OCI-LY1 (cell line): ENCODE measurements around the gene IL21R.

Source experiments
- CTCF ChIP-seq: fragments of 200-600 bp; sonication (generic), shearing (Covaris generic); IDR thresholded peaks from 2 replicates; pipeline ENCODE4 v1.5.1; 2017; ENCODE audit warnings: mild to moderate bottlenecking, antibody characterized with exemption, low read length, moderate library complexity, mixed read lengths
- EZH2 ChIP-seq: fragments of 200-600 bp; sonication (generic), shearing (Covaris generic); IDR thresholded peaks from 2 replicates; pipeline ENCODE4 v1.8.0; 2017; ENCODE audit warnings: borderline replicate concordance, mixed run types, mild to moderate bottlenecking, antibody characterized with exemption, low read length, moderate library complexity, mixed read lengths

GRCh38 chr16:27408012-27408601 lies 6.1 kb downstream of the IL21R start:
- TF ChIP-seq CTCF (no peak), EZH2 (no peak)
